GM18870 (cell line): ENCODE measurements around the gene COX8A.
"Not testable (repeated sequence)": the region's sequence is repeated elsewhere in the genome, so short reads cannot be mapped to it uniquely, and the experiment has no call there.

Source experiments
- ATAC-seq: cut with Tn5 transposase; IDR thresholded peaks from one replicate; pipeline ENCODE4 v1.9.1; 2021; ENCODE audit warnings: moderate library complexity; ENCODE audit not compliant: unreplicated experiment

COX8A gene

GRCh38 chr11:63969461-63969860 is 5.0 kb upstream of the COX8A start:
- no peak for ATAC-seq

- ATAC-seq: no peak
Observed at GRCh38 chr11:63970902-63971301, 3.5 kb upstream of the COX8A start.

DNA sequence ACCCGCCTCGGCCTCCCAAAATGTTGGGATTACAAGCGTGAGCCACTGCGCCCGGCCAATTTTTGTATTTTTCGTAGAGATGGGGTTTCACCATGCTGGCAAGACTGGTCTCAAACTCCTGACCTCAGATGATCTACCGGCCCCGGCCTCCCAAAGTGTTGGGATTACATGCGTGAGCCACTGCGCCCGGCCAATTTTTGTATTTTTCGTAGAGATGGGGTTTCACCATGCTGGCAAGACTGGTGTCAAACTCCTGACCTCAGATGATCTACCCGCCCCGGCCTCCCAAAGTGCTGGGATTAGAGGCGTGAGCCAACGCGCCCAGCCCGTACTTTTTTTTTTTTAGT is 535 bp upstream of the COX8A start:
- not testable (repeated sequence) for ATAC-seq

DNA sequence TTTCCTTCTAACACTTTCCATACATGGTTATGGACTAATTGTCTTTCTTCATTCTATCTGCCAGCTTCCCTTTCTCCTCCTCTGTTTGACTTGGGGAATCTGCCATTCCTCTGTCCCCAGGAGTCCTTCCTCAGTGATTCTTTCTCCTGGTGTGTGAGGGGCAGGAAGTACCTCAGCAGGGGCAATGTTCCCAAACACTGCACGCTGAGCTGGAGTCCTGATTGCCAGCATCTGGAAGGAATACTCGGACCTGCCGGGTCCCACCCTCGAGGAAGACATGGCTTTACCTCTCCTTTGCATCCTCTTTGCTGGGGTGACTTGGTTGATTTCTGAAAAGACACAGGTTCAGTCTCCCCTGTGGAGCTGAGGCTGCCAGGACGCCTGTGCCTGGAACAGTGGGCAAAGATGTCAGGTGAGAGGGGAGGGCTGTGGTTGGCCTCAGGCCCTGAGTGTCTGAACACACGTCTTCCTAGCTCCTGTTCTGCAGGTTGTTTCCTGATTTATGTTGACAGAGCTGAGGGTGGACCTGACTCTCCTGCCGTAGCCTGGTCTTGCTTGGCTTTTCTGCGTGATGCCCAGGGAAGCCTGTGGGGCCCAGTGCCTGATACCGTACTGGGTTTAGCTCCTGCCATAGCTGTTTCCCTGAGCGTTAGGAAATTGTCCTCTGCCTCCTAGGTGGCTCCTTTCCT is 4.3 kb downstream of the COX8A start:
- ATAC-seq: no peak

- no peak for ATAC-seq
Observed at GRCh38 chr11:63979426-63979825, 5.0 kb downstream of the COX8A start.

DNA sequence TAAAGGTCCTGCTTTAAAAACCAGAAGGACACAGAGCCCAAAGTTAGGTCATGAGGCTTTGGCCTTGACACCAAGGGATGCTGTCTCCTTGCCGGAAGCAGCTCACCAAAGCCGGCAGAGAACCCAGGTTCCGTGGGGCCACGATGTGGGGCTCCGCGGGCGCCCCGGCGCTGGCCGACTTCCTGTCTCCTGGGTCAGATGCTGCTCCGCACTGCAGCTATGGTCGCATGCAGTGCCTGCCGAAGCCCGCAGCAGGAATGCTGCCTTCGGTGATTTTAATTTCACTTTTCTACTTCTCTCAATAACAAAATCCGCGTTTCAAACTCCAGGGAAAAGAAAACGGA is 11.4 kb downstream of the COX8A start:
- ATAC-seq: no peak

DNA sequence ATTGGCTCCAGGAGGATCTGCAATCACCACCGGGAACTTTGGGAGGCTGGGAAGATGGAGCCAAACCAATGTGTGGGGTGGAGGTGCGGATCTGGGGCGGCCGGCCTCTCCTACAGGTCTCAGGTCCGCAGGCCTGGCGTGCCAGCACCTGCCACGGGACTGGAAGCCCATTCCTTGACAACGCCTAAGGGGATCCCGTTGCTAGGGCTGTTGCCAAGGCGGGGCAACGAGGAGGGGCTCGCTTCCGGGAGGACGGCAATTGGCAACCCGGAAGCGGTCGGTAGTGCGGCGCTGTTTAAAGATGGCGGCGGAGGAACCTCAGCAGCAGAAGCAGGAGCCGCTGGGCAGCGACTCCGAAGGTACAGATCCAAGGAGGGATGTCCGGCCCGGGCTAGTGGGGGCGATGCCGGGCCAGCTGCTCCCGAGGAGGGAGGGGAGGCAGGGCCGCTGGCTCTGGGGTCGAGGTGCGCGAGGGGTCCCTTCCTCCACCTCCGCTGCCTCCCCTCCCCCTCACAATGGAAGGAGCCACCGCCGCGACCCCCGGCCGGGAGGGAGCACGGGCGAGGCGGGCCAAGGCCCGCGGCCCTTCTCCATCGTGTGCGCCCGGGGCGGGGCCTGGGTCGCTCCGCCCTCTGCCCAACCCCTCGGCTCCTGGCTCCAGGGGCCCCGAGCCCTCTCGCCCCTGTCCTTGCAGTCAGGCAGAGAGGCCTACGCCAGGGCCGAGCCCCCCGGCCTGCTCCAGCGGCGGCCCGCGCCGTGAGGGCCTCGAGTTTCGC is 11.9 kb downstream of the COX8A start, which contains the start of gene OTUB1:
TSS of gene OTUB1 (plus strand) at position 283 of the 776 bp plus-strand sequence. CDS start at position 302, 19 bp downstream.
- ATAC-seq: no peak

GRCh38 chr11:63986932-63987513 is 12.6 kb downstream of the COX8A start:
- no peak for ATAC-seq

- no peak for ATAC-seq
Observed at GRCh38 chr11:63991558-63991957, 17.1 kb downstream of the COX8A start.

- ATAC-seq: no peak
Observed at GRCh38 chr11:63993100-63993499, 18.7 kb downstream of the COX8A start.

- ATAC-seq: no peak
Observed at GRCh38 chr11:63993993-63994392, 19.6 kb downstream of the COX8A start.

- ATAC-seq: no peak
Observed at GRCh38 chr11:63996512-63996911, 22.1 kb downstream of the COX8A start.

DNA sequence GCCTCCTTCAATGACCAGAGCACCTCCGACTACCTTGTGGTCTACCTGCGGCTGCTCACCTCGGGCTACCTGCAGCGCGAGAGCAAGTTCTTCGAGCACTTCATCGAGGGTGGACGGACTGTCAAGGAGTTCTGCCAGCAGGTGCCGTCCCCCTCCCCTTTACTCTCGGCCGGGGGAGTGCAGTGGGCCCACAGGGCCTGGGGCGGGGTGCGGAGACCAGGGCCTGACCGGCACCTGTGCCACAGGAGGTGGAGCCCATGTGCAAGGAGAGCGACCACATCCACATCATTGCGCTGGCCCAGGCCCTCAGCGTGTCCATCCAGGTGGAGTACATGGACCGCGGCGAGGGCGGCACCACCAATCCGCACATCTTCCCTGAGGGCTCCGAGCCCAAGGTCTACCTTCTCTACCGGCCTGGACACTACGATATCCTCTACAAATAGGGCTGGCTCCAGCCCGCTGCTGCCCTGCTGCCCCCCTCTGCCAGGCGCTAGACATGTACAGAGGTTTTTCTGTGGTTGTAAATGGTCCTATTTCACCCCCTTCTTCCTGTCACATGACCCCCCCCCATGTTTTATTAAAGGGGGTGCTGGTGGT is 22.8 kb downstream of the COX8A start:
- no peak for ATAC-seq

GRCh38 chr11:63997801-63998337 is 23.4 kb downstream of the COX8A start:
- ATAC-seq: no peak

DNA sequence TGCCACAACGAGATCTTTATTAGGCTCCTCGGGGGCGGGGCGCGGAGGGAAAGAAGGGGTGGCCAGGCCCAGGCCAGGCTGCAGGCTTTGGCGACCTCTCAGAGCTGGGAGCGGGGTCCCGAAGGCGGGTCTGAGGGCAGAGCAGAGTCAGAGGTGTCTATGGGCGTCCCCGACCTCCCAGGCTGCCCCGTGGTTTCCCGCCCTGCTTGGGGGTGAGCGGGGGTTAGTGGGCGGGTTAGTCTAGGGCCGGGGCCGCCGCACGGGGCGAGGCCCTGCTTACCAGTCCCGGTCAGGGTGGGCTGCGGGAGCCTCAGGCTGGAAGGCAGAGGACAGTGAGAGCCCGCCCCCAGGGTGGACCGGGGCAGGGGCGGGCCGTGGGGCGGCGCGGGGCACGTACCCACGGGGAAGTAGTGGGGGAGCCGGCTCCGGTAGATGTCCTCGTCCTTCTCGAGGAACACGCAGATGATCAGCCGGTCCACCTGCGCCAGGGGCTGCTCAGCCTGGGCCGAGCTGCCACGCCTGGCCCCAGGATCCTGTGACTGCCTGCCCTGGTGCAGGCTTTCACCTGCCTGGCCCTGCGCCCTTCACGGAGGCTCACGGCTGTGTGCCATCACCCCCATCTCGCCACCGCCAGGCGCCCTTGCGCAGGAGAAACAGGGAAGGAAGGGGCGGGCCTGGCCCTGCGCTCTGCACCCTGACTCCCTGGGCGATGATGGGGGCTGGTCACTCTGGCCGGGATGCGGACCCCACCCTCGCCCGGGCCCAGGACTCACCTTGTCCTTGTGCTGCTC is 24.3 kb downstream of the COX8A start:
- ATAC-seq: no peak

DNA sequence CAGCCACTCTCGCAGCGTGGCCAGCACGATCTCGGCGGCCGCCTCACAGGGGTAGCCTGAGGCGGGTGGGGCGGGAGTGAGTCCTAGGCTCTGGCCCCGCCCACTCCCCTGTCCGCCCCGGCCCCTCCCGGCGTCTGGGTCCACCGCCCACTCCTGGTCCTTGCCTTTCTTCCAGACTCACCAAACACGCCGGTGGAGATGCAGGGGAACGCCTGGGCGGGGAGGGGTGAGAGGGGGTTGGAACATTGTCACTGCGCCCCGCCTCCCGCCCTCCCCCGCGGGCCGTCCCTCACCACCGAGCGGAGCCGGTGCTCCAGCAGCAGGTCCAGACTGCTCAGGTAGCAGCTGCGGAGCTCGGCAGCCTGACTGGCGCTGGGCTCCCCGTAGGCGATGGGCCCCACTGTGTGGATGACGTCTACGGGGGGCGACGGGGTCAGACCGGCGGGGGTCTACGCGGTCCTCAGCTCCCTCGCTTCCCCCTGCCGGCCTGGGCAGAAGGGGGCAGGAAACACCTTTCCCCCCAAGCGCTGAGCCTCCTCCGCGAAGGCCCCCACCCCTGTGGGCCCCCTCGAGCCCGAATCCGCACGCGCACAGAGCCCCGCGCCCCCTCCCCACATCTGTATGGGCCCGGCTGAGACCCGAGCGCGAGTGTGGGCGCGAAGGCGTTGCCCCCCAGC is 25.1 kb downstream of the COX8A start:
- ATAC-seq: no peak

GRCh38 chr11:64000026-64000739 is 25.8 kb downstream of the COX8A start:
- no peak for ATAC-seq

GRCh38 chr11:64000740-64001483 is 26.5 kb downstream of the COX8A start:
- no peak for ATAC-seq
